Myocyte (in vitro differentiated cells): ENCODE data around the gene BCAP31. TPM values are rescaled to one million over a fixed set of nuclear protein-coding genes. Genes with fewer than 3 reads are reported as not detected.
"Not testable (repeated sequence)": the region's sequence is repeated elsewhere in the genome, so short reads cannot be mapped to it uniquely, and the experiment has no call there.

Source experiments
- DNase-seq: peaks from one replicate; pipeline ENCODE4 v3.0.0-alpha.2; 2012; ENCODE audit warnings: low read depth
- total RNA-seq: library from RNA; depleted of rRNA; stranded (reverse); fragments of >200 nt; gene quantifications from 2 replicates; pipeline ENCODE4 v1.2.3, GENCODE V29; 2014

BCAP31 gene
- total RNA-seq, 1 donor from 2014 or later, result 150 TPM

DNA sequence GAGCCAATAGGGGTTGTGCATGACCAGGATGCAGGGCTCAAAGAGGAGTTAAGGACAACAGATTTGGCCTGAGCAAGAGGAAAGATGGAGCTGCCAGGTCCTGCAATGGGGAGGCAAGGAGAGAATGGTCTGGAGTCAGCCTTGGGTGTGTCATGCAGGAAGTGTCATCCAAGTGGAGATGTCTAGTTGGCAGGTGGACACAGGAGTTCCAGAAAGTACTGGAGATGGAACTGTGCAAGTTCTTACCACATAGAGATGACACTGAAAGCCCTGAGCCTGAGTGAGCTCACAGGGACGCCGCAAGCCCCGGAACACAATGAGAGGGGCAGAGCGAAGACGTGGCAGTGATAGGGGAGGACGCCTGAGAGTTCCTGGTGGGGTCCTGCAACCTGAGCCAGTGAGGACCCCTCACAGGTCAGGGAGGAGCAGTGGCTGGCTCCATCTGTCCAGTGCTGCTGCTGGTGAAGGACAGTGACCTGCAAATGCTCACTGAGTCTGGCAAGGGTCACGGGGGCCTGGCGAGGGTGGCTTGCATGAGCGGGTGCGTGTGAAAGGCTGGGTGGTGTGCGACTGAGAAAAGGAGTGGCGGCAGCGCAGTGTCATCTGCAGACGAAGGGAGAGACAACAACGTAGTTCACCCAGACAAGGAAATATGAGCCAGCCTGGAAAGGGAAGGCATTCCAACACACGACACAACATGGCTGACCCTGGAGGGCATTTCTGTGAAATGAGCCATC lies 27.0 kb downstream of the BCAP31 start:
- DNase-seq, result not testable (repeated sequence)

DNA sequence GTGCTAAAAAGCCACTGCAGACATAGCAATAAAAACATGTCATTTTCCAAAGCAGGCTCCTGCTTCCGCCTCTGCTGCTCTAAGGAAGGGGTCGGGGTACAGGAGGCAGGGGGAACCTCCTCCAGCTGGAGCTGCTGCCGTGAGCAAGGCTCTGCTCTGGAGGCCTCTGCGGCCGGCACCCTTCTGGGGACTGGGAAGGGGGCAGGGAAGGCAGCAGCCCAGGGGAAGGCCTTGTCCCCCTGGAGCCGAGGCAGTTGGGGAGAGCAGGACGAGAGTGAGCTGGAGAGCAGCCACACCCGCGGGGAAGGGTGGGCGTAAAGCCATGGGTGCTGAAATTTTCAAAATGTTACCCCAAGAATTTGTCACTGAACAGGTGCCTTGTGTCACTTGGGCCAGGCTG lies 27.6 kb downstream of the BCAP31 start:
- not testable (repeated sequence) for DNase-seq

DNA sequence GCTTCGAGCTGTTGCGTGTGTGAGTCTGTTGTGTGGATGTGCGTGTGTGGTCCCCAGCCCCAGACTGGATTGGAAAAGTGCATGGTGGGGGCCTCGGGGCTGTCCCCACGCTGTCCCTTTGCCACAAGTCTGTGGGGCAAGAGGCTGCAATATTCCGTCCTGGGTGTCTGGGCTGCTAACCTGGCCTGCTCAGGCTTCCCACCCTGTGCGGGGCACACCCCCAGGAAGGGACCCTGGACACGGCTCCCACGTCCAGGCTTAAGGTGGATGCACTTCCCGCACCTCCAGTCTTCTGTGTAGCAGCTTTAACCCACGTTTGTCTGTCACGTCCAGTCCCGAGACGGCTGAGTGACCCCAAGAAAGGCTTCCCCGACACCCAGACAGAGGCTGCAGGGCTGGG lies 28.1 kb downstream of the BCAP31 start:
- no peak for DNase-seq

DNA sequence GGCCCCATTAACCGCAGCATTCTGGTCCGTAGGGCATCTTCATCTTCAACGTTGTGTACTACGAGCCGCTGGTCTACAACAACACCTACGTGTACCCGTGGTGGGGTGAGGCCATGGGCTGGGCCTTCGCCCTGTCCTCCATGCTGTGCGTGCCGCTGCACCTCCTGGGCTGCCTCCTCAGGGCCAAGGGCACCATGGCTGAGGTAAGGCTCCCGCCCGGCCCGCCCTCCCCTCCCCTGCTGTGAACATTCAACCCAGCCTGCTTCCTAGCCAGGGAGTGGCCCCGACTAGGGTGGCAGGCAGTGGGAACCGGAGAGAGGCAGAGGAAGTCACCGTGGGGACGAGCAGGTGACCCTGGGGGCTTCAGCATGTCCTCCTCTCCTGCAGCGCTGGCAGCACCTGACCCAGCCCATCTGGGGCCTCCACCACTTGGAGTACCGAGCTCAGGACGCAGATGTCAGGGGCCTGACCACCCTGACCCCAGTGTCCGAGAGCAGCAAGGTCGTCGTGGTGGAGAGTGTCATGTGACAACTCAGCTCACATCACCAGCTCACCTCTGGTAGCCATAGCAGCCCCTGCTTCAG lies 29.4 kb downstream of the BCAP31 start:
- no peak for DNase-seq

DNA sequence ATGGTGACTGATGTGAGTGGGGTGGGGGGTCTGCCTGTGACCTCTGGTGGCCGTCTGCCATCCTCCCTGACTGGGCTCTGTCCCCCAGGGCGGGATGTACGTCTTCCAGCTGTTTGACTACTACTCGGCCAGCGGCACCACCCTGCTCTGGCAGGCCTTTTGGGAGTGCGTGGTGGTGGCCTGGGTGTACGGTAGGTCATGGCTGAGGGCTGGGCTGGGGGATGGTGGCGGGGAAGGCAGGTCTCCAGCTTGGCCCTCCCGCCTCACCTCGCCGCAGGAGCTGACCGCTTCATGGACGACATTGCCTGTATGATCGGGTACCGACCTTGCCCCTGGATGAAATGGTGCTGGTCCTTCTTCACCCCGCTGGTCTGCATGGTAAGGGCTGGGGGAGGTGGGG lies 29.9 kb downstream of the BCAP31 start:
- DNase-seq, result not testable (repeated sequence)

DNA sequence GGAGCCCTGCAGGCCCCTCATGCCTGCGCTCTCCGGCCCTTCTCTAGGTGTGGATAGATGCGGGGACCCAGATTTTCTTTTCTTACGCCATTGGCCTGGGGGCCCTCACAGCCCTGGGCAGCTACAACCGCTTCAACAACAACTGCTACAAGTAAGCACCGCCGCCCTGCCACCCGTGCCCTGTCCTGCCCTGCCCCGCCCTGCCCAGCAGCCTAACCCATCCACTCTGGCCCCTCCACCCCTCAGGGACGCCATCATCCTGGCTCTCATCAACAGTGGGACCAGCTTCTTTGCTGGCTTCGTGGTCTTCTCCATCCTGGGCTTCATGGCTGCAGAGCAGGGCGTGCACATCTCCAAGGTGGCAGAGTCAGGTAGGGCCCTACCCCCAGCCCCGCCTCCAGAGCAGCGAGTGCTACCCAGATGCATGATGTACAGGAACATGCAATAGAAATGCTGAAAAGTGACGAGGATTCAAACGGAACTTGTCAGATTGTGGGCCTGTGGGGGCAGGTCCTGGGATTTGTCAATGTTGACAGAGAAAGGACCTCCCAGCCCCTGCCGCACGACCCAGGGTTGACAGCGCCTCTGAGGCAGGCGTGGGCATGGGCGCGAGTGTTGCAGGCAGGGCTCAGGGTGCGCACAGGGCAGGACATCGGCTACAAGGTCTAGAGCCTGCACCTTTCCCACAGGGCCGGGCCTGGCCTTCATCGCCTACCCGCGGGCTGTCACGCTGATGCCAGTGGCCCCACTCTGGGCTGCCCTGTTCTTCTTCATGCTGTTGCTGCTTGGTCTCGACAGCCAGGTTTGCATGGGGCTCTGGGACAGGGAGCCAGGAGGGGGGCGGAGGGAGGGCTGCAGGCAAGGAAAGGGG lies 30.7 kb downstream of the BCAP31 start:
- DNase-seq, result no peak

DNA sequence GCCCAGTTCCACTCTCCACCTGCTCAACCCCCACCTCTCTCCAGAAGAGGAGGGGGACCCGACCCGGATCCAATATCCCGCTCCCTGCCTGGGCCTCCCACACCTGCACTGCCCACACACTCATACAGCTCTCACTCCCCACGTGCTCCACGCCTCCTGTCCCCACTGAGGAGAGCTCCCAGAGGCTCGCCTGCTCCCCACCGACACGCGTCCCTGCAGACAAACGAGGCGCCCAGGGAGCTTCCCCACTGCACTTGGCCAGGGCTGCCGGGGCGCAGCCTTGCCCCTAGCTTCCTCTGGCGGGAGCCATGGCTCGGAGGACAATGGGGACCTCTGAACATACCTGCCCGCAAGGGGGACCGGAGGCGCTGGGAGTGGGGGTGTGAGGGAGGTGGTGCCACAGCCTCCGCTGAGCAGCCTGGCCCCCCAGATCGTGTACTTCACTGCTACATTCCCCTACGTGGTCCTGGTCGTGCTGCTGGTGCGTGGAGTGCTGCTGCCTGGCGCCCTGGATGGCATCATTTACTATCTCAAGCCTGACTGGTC lies 31.5 kb downstream of the BCAP31 start:
- DNase-seq, result no peak

DNA sequence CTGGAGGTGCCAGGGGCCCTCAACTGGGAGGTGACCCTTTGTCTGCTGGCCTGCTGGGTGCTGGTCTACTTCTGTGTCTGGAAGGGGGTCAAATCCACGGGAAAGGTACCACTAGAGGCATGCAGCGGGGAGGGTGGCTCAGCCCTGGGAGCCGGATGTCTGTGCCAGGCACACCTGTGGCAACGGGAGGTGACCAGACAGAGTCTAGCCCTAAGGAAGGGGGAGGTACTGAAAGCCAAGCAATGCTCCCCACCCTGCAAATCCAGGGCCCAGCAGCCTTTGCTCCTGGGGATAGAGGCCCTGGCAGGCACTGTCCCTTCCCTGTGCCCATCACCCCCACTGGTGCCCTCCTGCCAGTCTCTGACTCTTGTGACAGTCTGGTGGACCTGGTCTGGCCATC lies 32.2 kb downstream of the BCAP31 start:
- no peak for DNase-seq

DNA sequence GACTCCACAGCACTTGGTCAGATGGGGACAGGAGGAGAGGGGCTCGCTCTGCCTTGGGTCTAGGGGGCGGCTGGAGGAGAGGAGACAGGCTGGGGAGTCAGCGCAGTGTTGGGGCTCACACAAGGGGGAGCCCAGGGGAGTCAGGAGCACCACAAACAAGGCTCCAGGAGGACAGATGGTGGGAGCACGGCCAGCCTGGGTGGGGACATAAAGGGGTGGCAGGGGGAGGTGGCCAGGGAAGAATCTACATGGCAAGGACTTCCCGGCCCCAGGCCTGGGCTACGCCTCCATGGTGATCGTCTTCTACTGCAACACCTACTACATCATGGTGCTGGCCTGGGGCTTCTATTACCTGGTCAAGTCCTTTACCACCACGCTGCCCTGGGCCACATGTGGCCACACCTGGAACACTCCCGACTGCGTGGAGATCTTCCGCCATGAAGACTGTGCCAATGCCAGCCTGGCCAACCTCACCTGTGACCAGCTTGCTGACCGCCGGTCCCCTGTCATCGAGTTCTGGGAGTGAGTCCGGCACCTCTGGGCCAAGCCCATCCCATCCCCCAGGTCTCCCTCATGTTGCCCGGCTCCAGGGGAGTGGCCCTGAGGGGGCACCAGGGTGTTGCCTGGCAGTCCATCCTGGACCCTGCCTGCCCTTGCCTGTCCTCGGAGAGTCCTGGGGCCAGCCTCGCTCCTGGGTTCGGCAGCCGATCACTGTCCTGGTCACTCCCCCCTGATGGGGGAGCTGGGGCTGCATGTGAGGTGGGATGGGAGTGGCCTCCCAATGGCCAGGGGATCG lies 33.0 kb downstream of the BCAP31 start:
- DNase-seq, result not testable (repeated sequence)

DNA sequence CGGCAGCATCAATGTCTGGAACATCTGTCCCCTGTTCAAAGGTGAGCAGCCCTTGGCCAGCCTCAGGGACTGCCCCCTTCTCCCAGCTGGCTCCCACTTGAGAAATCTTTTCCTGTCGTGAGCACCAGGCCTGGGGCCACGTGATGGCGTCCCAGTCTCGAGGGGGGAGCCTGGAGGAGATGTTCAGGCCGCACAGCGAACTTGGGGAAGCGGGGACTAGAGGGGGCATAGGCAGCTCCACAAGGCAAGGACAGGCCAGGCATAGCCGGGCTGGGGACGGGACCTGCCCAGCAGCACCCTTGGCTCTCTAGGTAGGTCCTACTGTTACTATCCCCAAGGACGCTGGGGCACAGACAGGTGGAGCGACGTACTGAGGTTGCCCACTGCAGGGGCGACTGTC lies 33.7 kb downstream of the BCAP31 start:
- no peak for DNase-seq

DNA sequence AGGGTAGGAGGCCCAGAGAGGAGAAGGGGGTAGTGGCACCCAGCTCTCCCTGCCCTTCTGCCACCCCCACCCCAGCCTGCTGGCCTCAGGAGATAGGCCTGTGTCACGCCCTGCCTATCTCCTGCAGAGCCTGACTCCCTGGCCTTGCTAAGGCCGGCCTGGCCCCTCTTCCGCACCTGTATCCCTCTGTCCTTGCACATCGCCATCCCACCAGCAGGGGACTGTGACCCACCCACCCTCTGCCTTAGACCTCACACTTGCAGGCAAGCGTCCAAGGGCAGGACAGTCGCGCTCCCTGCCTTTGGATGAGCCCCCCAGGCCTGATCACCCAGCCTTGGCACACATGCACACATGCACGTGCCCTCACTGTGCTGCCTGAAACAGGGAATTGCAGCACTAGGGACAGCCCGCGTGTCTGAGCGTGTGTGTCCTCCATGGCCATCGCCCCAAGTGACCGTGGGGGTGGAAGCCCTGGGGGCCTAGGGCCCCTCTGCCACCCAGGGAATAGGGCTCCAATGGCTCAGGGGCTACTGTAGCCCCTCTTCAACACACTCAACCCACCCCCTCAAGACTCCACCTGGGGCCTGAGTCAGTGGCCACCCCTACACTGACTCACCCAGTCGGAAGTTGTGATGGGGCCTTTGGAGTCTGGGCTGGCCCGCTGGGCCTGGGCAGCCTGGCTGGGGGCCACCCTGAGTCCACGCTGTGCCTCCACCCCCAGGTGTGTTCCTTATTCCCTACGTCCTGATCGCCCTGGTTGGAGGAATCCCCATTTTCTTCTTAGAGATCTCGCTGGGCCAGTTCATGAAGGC lies 34.3 kb downstream of the BCAP31 start:
- DNase-seq, result no peak

DNA sequence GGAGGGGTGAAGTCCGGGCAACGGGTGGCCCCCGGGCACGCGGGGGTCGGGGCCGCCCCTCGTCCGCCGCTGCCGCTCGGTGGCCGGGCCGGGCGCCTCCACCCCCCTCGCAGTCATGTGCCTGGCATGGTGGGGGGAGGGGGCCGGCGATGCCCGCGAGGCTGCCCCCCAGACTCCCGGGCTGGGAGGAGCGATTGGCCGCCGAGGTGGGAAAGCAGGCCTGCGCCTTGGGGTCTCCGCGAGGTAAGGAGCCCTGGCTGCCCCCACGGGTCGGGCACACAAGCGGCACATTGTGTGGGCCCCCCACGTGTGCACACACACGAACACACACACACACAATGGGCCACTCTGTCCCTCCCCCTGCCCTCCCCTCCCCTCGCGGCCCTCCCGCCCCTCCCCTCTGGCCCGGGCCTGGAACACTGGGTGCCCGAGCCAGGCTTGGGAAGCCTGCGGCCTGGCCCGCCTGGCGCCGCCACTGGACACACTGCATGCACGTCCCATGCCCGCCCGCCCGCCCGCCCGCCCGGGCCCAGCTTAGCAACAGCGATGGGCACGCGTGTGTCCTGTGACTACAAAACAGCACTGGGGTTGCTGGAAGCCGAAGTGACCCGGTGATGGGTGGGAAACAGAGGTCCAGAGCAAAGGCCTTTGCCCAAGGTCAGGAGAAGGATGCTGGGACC lies 35.1 kb downstream of the BCAP31 start:
- no peak for DNase-seq

DNA sequence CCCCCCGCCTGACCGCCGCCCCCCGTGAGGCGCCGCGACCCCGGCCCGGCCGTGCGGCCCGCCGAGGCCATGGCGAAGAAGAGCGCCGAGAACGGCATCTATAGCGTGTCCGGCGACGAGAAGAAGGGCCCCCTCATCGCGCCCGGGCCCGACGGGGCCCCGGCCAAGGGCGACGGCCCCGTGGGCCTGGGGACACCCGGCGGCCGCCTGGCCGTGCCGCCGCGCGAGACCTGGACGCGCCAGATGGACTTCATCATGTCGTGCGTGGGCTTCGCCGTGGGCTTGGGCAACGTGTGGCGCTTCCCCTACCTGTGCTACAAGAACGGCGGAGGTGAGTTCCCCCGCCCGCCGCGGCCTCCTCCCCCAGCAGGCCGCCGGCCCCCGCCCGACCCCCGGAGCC lies 35.7 kb downstream of the BCAP31 start:
- no peak for DNase-seq

DNA sequence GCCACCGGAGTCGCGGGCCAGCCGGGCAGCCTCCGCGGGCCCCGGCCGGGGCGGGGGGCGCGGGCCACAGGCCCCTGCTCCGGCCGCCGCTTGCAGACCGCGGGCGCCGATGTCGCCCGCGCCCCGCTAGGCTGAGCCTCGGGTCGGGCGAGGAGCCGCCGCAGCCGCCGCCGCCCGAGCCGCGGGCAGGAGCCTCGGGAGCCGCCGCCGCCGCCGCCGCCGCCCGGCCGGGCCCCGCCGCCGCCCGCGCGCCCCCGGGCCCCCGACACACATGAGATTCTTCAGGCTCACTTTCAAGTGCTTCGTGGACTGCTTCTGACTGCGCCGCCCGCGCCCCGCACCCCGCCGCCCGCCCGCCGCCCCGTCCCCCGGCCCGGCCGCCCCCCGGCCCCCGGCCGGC lies 36.1 kb downstream of the BCAP31 start:
- DNase-seq, result no peak

DNA sequence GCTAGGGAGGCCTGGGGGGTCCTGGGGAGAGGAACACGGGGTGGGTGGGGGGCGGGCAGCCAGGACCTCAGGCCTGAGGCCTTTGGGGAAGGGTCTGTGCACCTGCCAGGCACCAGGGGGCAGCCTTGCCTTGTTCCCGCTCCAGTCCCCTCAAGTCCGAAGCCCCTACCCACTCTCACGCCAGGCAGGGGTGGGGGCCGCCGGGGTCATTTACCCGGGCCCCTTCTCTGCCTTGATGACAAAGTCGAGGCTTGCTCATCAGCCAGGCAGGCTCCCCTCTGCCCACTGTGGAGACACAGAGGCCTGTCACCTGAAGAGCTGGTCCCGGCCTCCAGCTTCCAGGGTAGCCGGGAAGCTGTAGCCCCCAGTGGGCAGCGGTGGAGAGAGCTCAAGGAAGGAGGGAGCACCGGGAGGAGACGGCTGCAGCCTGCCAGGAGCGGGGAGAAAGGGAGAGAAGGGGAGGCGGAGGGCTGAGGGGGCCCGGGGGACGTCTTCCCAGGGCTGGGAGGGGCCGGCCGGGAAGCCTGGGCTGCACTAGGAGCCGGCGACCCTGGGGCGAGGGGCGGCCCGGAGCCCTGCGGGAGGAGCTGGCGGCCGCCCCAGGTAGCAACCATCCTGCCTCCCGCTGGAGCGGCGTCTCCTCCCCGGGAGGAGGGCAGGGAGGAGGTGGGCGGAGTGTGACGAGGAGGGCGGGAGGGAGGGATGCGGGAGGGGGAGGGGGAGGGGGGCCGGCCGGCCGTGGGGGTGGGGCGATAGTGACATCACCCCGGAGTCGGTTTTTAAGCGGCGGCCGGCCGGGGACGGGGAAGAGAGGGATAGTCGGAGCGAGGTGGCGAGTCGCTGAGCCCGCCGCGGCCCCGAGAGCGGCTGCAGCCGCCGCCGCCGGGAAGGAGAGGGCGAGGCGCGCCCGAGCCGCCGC lies 36.8 kb downstream of the BCAP31 start, which contains the start of gene SLC6A8:
SLC6A8 (plus strand) TSS at position 806 of the 919 bp plus-strand sequence. CDS start 649 bp downstream, outside the sequence.
- peak; percentile 59 for DNase-seq

DNA sequence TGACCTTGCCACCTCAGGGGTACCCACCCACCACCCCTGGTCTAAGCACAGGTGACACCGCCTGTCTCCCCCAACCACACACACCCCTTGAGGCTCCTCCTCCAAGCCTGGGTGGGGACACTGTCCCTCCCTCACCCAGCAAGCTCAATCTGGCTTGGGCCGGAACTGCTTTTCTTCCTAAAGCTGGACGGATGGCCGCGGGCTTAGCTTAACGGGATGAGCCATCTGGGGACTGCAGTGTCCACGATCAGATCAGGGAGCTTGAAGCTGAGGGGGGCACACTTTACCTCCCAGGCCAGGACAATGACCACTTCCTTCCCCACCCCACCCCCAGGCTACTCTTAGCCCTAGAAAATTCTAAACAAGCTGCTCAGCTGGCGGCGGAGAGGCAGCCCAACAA lies 37.5 kb downstream of the BCAP31 start:
- DNase-seq, result no peak

DNA sequence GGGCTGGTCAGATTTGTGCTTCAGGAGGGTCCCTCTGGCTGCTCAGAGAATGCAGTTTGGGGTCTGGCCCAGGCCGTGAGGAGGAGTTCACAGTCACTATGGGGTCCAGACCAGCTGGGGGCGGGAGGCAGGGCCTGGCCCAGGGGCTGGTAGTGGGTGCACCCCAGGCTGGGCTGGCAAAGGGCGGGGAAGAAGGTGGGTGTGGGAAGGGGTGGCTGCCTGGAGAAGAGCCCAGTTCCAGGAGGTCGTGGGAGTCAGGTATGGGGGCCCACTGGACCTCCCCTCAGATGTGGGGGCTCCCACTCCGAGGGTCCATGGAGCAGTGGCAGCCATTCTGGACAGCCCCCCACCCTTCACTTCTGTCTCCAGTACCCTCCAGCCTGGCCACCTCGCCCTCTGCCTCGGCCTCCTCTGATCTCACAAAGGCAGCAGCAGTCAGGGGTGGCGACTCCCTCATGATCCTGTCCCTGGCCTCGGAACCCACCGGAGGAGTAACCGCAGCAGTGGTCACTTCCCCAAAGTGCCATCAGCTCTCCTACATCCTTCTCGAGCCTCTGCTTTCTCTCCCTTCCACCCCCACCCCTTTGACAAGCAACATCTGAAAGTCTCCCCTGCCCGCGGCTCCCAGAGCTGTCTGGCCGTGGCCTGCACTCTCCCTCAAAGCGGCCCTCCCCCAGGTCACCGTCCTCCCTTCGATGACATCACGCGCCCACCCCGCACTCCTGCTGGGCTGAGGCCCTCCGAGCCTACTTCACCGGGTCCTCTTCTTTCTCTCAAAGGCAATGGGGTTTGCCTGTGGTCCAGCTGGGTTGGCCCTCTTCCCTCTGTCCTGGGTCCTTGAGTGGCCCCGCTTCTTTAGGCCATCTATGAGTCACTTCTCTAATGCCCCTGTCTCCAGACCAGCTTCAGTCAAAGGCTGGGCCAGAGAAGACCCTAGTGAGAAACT lies 38.2 kb downstream of the BCAP31 start:
- no peak for DNase-seq
